Measurements from ENCODE around the gene RBMS2. TPM values are rescaled to one million over a fixed set of nuclear protein-coding genes. Genes with fewer than 3 reads are reported as not detected.

The RBMS2 gene
- total RNA-seq, 1 donor from 2014 or later: 2.7 TPM

DNA sequence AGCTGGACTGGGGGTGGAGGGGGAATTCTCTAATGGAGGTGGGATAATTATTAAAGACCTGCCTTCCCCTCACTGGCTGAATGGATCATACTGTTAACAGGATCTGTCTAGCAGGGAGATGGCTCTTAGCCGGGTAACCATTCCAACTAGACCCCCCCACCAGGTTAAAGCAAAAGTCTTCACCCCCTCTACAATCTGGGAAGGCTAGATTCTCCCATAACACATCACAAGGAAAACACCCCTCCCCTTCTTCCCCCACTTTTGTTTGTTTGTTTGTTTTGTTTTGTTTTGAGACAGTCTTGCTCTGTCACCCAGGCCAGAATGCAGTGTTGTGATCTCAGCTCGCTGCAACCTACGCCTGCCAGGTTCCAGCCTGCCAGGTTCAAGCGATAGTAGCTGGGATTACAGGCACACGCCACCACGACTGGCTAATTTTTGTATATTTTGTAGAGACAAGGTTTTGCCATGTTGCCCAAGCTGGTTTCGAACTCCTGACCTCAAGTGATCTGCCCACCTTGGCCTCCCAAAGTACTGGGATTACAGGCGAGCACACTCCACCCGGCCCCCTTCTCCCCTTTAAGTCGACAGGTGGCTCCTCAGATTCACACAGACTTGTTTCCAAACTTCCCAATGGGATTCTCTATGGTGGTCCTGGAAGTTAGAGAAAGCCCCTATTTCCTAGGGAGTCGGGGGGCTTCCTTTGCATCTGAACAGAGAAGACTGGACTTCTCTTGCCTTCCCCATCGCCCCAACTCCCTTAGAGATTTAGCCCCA is 112.0 kb downstream of the RBMS2 start:
- TF ChIP-seq, protein P1, sequence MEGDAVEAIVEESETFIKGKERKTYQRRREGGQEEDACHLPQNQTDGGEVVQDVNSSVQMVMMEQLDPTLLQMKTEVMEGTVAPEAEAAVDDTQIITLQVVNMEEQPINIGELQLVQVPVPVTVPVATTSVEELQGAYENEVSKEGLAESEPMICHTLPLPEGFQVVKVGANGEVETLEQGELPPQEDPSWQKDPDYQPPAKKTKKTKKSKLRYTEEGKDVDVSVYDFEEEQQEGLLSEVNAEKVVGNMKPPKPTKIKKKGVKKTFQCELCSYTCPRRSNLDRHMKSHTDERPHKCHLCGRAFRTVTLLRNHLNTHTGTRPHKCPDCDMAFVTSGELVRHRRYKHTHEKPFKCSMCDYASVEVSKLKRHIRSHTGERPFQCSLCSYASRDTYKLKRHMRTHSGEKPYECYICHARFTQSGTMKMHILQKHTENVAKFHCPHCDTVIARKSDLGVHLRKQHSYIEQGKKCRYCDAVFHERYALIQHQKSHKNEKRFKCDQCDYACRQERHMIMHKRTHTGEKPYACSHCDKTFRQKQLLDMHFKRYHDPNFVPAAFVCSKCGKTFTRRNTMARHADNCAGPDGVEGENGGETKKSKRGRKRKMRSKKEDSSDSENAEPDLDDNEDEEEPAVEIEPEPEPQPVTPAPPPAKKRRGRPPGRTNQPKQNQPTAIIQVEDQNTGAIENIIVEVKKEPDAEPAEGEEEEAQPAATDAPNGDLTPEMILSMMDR (IDR thresholded peaks at IDR 0.05): no peak
- intact Hi-C loops (cut with micrococcal nuclease): loop anchor here (10.0 kb wide), 3 partner anchors 269 to 611 kb away; partner anchors contain the start of genes APOF, IL23A, PAN2 and STAT2
- peaks cover 83% of the 10 kb centered on the region for H3K4me1 Mint-ChIP-seq

DNA sequence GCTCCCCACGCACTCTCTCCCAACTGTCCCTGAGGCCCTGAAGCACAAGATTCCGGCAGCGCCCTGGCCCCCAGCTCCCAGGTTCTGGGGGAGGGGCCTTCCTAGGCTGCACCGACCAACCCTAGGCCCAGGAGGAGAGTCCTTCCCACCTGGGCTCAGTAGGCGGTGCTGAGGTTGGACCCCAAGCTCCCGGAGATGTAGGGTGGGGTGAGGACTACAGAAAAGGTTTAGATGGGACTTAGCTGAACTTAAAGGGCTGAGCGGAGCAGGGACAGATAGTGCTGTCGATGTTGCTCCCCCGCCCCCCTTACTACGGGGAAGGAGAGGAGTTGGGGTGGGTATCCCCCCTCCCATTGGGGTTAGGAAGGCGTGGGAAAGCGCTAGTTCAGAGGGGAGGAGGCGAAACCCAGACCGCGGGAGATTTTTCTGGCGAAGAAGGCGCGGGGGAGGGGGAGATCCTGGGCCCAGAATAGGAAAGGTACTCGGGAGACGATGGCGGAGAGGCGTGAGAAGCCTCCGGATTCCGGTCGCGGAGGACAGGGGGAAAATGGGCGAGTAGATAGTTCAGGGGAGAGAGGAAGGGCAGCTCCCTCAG is 112.7 kb downstream of the RBMS2 start:
- Mint-ChIP-seq H3K9me3 (no peaks in the 10 kb centered on the region), H3K36me3 (ENCODE audit: low read depth) (peaks cover 33% of the 10 kb centered on the region)
- POLR2A ChIA-PET: interaction anchor here (0.6 to 6.1 kb wide), 14 partner anchors 7 to 516 kb away, joined by 3 to 96 read pairs (median 6); partner anchors contain the start of genes ATP5F1B, ESYT1, NACA and PTGES3

More for the DNA sequence above, 112.0 kb downstream of the RBMS2 start:
- DNase-seq (no peak), ATAC-seq (ENCODE audit: low read depth) (no peak)
- ChIA-PET POLR2A (interaction anchor here (0.7 to 6.1 kb wide), 10 partner anchors 9 to 515 kb away, joined by 3 to 93 read pairs (median 6); partner anchors contain the start of genes ATP5F1B, ESYT1, NACA and PTGES3), CTCF (no interaction called here)
- peaks cover 33% of the 10 kb centered on the region for H3K36me3 Mint-ChIP-seq (ENCODE audit: low read depth)
- H3K27me3 Mint-ChIP-seq: no peaks in the 10 kb centered on the region
- peak overlapping the region; percentile 96 for H3K4me3 Mint-ChIP-seq
- no peaks in the 10 kb centered on the region for H3K9me3 Mint-ChIP-seq
- peak overlapping the region; percentile 85 for H3K27ac Mint-ChIP-seq

DNA sequence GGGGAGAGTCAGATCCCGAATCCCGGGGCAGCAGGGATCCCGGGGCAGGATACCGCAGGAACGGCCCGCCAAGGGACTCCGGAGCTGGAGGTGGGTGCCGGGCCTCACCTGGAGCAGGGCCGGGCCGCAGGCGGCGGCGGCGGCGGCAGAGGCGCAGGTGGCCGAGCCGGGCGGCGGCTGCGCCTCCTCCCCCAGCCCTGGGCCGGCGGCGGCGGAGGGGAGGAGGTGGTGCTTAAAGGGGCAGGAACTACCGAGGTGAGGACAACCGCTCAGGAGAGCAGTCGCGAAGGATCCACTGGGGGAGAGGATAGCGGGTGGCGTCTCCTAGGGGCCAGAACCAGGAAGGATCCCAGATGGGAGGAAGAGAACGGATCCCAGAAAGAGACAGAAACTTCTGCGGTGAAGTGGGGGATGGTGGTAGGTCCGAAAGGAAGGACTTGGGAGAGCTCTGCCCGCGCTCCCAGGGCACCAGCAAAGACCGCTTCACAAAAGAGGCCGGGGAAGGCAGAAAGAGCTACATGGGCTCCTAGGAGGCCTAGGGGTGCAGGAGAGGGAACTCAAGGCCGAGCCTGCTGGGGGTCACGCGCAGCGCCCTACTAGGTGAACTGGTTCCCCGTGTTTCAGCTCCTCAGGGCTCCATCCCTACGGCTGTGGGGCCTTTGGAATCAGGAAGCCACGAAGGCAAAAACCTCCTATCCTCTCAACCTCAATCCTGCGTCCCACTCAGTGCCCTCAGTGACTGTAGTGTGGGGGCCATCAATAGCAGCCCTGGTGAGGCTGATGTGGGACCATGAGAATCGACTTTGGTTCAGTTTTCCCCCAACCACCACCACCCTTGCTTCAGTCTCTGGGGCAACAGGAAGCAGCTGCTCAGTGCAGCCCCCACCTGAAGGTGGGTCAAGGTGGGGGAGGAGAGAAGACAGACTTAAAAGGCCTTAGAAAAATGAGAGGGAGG is 113.5 kb downstream of the RBMS2 start:
- ChIA-PET CTCF (interaction anchor here (0.5 to 2.3 kb wide), 9 partner anchors 10 to 476 kb away, joined by 4 to 55 read pairs (median 12); partner anchors contain the start of genes PTGES3 and STAT6), POLR2A (interaction anchor here (0.6 to 6.1 kb wide), 21 partner anchors 8 to 817 kb away, joined by 3 to 96 read pairs (median 5); partner anchors contain the start of genes ATP5F1B, CNPY2, ESYT1 and NACA)
- no peaks in the 10 kb centered on the region for H3K9me3 Mint-ChIP-seq
- peaks cover 81% of the 10 kb centered on the region for H3K4me1 Mint-ChIP-seq
- intact Hi-C loops (cut with micrococcal nuclease): loop anchor here (5.0 to 10.0 kb wide), 4 partner anchors 270 to 663 kb away; partner anchors contain the start of genes APOF, IL23A, PAN2 and RAB5B
- H3K4me3 Mint-ChIP-seq: peak overlapping the region; percentile 96
- peak; percentile 22 for ATAC-seq (ENCODE audit: low read depth)
- H3K27me3 Mint-ChIP-seq: no peaks in the 10 kb centered on the region
- peak overlapping the region; percentile 97 for H3K27ac Mint-ChIP-seq
- peaks cover 38% of the 10 kb centered on the region for H3K36me3 Mint-ChIP-seq (ENCODE audit: low read depth)
- TF ChIP-seq, protein P1 (IDR thresholded peaks at IDR 0.05): no peak
- peak; percentile 70 for DNase-seq

More for the DNA sequence above, 112.7 kb downstream of the RBMS2 start:
- Mint-ChIP-seq H3K27ac (peak overlapping the region; percentile 85), H3K27me3 (no peaks in the 10 kb centered on the region), H3K4me3 (peak overlapping the region; percentile 96), H3K4me1 (peaks cover 79% of the 10 kb centered on the region)
- intact Hi-C loops (cut with micrococcal nuclease): loop anchor here (10.0 kb wide), 3 partner anchors 270 to 610 kb away; partner anchors contain the start of genes APOF, IL23A, PAN2 and STAT2
- DNase-seq (no peak), ATAC-seq (ENCODE audit: low read depth) (no peak)
- TF ChIP-seq, protein P1 (IDR thresholded peaks at IDR 0.05): no peak
- CTCF ChIA-PET: no interaction called here

DNA sequence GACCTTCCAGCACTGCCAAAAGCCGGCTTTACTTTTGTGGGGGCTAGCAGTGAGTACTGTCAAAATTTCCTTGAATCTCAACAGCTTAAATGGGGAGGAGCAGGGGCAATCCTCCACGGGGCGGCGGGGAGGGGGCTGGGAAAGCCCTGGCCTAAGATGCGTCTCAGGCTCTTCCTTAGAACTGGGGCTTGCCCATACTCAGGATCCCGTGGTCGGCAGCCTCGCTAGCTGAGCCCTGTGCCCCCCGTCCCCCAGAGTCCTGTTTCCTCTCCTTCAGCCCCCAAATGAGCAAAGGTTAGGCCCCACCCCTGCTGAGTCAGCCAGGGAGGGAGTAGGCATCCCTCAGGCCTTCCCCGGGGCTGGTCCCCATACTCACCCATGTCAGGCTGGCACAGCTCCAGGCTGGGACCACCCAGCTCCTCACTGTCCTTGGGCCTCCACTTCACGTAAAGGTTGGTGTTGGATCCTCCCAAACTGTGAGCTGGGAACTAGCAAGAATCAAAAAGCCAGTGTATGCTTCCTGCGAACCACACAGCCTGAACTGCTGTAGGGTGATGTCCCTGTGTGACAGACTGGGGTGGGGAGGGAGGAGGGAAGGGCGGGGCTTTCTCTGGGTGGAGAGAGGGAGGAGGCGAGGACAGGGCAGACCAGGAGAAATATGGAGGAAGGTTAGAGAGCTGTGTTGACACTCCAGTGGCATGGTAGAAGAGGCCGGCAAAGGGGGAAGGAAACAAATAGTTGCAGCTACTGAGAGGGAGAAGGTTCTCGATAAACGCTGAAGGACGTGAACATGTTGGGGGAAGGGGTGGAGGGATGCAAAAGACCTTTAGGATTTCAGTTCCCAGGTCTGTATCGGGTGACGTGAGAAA is 114.4 kb downstream of the RBMS2 start:
- DNase-seq (peak; percentile 73), ATAC-seq (ENCODE audit: low read depth) (peak; percentile 64)
- peaks cover 39% of the 10 kb centered on the region for H3K36me3 Mint-ChIP-seq (ENCODE audit: low read depth)
- ChIA-PET CTCF (interaction anchor here (0.8 to 2.3 kb wide), 30 partner anchors 10 to 476 kb away, joined by 3 to 55 read pairs (median 5); partner anchors contain the start of genes ATP5F1B, GLS2, PTGES3 and RBMS2), POLR2A (interaction anchor here (0.5 to 6.1 kb wide), 37 partner anchors 8 to 953 kb away, joined by 3 to 96 read pairs (median 4); partner anchors contain the start of genes ATP5F1B, CNPY2, DDIT3 and NACA)
- peaks cover 72% of the 10 kb centered on the region for H3K4me1 Mint-ChIP-seq
- intact Hi-C loops (cut with micrococcal nuclease): loop anchor here (1.0 to 10.0 kb wide), 14 partner anchors 8 to 664 kb away; partner anchors contain the start of genes APOF, IL23A, NACA and PAN2
- TF ChIP-seq, protein P1 (IDR thresholded peaks at IDR 0.05): no peak
- H3K9me3 Mint-ChIP-seq: no peaks in the 10 kb centered on the region
- no peaks in the 10 kb centered on the region for H3K27me3 Mint-ChIP-seq
- H3K27ac Mint-ChIP-seq: peak overlapping the region; percentile 97
- peak overlapping the region; percentile 96 for H3K4me3 Mint-ChIP-seq

All from activated B cell treated with CpG ODN at 0.5 μM for 24 hours (primary cell).